ENCODE measurements around the gene PRKN. TPM values are rescaled to one million over a fixed set of nuclear protein-coding genes. Genes with fewer than 3 reads are reported as not detected.
A peak's percentile ranks its signal among the peaks of the same experiment; 100 is the strongest.

The PRKN gene
- total RNA-seq, 4 donors from 2014 or later: 8.4 to 44.8 (median 12.6) TPM

DNA sequence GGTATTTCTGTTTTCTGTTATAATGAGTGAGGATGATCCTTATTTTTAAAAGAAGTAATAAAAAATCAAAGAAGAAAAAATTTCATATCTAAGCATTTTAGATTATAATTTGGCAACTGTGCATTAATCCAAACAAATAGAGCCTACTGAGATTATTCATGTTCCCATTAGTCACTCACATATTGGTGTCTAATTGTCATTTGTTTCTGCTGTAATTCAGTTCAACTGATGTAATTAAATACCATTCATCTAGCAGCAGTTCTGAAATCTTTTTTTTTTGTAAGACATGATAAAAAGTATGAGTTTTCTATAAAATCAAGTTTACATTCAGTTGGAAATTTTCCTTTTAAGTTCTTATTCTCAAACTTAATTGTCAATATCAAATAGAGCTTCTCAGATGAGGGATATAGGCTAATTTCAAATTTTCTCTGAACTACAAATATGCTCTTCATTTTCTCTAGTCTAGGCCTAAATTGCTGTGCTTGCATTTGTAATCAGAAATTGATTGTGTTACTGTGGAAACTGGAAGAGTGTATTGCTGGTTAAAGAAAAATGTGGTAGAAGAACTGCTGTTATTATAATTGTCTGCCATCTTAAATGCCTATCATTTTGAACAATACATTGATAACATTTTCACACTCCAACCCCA is 23.8 kb upstream of the PRKN start:
- ATAC-seq (ENCODE audit: low FRiP score): no peak
- TF ChIP-seq, protein P1, sequence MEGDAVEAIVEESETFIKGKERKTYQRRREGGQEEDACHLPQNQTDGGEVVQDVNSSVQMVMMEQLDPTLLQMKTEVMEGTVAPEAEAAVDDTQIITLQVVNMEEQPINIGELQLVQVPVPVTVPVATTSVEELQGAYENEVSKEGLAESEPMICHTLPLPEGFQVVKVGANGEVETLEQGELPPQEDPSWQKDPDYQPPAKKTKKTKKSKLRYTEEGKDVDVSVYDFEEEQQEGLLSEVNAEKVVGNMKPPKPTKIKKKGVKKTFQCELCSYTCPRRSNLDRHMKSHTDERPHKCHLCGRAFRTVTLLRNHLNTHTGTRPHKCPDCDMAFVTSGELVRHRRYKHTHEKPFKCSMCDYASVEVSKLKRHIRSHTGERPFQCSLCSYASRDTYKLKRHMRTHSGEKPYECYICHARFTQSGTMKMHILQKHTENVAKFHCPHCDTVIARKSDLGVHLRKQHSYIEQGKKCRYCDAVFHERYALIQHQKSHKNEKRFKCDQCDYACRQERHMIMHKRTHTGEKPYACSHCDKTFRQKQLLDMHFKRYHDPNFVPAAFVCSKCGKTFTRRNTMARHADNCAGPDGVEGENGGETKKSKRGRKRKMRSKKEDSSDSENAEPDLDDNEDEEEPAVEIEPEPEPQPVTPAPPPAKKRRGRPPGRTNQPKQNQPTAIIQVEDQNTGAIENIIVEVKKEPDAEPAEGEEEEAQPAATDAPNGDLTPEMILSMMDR (IDR thresholded peaks at IDR 0.05): no peak
- DNase-seq (ENCODE audit: low spot score): no peak

DNA sequence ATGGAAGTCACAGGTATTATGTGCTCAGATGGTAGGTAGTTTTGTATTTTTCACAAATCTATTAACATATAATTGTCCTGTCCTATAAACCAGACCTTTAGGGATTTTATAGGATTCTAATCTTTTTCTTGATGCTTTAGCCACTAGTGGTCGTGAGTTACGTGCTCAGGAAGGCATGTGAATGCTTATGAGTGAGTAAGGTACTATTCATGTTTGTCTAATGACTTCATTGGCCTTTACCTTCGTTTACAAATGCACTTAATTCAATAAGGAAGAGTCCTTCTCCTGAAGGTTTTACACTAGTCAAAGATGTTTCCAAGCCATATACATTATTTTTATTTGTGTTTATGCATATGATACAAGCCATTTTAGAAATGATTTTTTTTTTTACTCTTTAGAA is 23.2 kb upstream of the PRKN start:
- TF ChIP-seq, protein P1 (IDR thresholded peaks at IDR 0.05): no peak
- ATAC-seq (ENCODE audit: low FRiP score) (no peak), DNase-seq (ENCODE audit: low spot score) (no peak)

DNA sequence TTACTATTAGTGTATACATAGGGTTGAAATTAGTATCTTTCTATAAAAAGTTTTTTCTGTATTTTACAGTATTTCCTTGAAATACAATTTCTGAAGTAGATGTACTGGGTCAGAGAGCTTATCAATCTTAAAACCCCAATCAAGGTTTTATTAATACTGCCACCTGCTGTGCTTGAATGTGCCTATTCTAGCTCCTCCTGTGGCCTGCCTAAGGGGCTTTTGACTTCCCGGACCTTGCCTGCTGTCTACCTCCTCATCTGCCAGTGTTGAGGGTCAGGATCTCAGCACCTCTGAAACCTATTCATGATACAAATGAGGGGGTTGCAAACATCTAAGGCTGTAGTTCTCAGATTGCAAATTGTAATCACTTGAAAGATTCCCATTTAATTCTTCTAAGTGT is 9.4 kb upstream of the PRKN start:
- TF ChIP-seq, protein P1 (IDR thresholded peaks at IDR 0.05): no peak
- ATAC-seq (ENCODE audit: low FRiP score) (no peak), DNase-seq (ENCODE audit: low spot score) (no peak)

- DNase-seq (ENCODE audit: low spot score) (no peak), ATAC-seq (ENCODE audit: low FRiP score) (no peak)
- TF ChIP-seq, protein P1 (IDR thresholded peaks at IDR 0.05): no peak
These were observed 5.9 kb upstream of the PRKN start for GRCh38 chr6:162733489-162733888.

GRCh38 chr6:162730502-162730901 is 2.9 kb upstream of the PRKN start:
- DNase-seq (ENCODE audit: low spot score): no peak

DNA sequence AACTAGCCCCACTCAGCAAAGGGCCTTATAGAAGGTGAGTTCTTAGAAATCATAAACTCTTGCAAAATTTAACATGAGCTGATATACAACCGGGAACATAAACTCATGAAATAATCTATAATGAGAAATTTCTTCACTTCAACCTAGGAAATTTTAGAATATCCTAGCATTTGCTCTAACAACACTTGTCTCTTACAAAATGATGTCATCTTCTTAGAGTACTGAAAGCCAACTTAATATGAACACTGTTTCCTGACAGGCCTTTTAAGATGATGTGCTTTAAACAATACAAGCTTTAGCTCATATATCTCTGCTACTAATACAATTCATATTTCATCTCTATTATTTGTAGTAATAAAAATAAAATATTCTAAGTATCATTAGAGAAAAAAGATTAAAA is 1.1 kb upstream of the PRKN start:
- no peak for ATAC-seq (ENCODE audit: low FRiP score)
- no peak for DNase-seq (ENCODE audit: low spot score)
- TF ChIP-seq, protein P1 (IDR thresholded peaks at IDR 0.05): no peak

More at GRCh38 chr6:162730502-162730901, 2.9 kb upstream of the PRKN start:
- ATAC-seq (ENCODE audit: low FRiP score): no peak
- TF ChIP-seq, protein P1 (IDR thresholded peaks at IDR 0.05): no peak

DNA sequence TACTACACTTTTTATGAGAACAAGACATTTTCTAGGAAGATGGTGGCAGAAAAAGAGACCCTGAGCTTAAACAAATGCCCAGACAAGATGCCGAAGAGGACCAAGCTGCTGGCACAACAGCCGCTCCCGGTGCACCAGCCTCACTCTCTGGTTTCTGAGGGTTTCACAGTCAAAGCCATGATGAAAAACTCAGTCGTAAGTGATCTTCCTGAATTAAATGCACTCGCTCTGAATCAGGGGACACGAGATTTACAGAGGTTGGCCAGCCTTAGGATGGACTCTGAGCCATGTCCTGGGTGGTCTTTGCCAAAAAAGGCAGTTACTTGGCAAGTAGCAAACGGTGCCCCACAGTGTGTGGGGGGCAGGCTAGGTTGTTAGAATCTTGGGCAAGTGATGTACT is 631 bp upstream of the PRKN start:
- TF ChIP-seq, protein P1 (IDR thresholded peaks at IDR 0.05): no peak
- peak; percentile 15 for ATAC-seq (ENCODE audit: low FRiP score)
- DNase-seq (ENCODE audit: low spot score): no peak

Data from omental fat pad (tissue), 4 donors.